Cardiac septum (tissue), 1 donor: ENCODE results near the gene CHRNE. TPM values are rescaled to one million over a fixed set of nuclear protein-coding genes. Genes with fewer than 3 reads are reported as not detected.
"Not testable (repeated sequence)": the region's sequence is repeated elsewhere in the genome, so short reads cannot be mapped to it uniquely, and the experiment has no call there.

Source experiments
- DNase-seq: peaks from one replicate; pipeline ENCODE4 v3.0.0-alpha.2; 2020; ENCODE audit warnings: low spot score
- intact Hi-C: fragments of 100-400 bp; cut with DNase I; formaldehyde crosslinking; loops from one replicate; pipeline ENCODE4 v1.14.0; 2022
- total RNA-seq: library from RNA; stranded (reverse); fragmentation: NEBNext Ultra II Directional; extraction: Animal tissue kit (Norgen Biotek cat#: 25700); gene quantifications from one replicate; pipeline ENCODE4 v1.2.1, GENCODE V29; 2021
- donor health status: DM: no; HTN: no; CAD: no.

The CHRNE gene
- total RNA-seq, 1 donor from 2014 or later: 5.5 TPM

GRCh38 chr17:4862720-4863119 is 40.2 kb downstream of the CHRNE start:
- DNase-seq: no peak
- intact Hi-C loops: no loop called here

GRCh38 chr17:4861052-4861451 is 41.8 kb downstream of the CHRNE start:
- DNase-seq: no peak
- intact Hi-C loops: no loop called here

DNA sequence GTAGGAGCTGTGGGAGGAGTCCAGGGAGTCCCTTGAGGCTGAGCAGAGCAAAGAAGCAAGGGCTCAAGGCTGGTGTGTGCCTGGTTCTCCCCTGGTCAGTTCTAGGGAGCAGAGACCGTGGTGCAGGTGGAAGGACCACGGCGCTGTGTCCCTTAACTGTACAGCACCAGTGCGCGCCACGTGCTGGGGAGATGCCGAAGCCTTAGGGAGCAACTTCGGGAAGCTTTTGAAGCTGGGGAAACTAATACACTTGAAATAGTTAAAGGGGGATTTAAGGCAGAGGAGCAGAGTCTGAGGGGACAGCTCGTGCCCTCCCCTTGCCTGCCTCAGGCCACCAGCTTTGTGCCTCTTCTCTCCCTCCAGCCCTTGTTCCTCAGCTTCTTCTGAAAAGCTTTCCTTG is 42.2 kb downstream of the CHRNE start:
- intact Hi-C loops: no loop called here
- no peak for DNase-seq

- intact Hi-C loops: loop anchor here (2.0 kb wide), 1 partner anchor 69 kb away; no protein-coding TSS in a partner anchor
- DNase-seq: no peak
Observed at GRCh38 chr17:4859816-4860625, 42.9 kb downstream of the CHRNE start.

GRCh38 chr17:4858882-4859260 is 44.0 kb downstream of the CHRNE start:
- intact Hi-C loops: loop anchor here (2.0 kb wide), 1 partner anchor 68 kb away; no protein-coding TSS in a partner anchor
- DNase-seq: peak; percentile 82

DNA sequence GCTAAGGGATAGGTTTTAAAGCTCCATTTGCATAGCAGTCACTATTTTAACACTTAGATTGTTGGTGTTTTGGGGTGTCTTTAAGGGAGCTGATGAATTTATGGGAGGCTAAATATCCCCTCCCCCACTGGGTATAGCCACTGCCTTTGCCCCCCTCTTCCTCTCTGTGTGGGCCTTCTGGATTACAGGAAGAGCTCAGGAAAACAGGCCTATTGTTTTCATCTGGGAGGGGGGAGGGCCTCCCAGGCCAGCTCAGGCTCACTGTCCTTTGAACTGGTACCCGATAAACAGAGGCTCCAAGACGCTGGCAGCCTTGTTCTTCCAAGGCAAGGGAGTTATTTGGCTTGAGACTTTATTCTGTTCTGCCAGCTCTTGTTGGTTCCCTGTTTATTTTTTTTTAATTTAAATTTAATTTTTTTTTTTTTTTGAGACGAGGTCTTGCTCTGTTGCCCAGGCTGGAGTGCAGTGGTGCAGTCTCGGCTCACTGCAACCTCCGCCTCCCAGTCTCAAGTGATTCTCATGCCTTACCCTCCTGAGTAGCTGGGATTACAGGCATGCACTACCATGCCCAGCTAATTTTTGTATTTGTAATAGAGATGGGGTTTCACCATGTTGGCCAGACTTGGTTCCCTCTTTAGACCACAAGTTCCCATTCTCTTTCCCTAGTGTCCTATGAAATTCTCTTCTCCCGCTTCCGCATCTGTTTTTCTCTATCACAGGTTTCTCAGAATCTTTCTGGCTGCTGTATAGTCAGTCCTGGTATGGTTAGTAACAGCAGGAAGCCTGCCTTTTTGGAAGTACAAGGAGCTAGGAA is 44.6 kb downstream of the CHRNE start:
- no peak for DNase-seq
- intact Hi-C loops: loop anchor here (2.0 kb wide), 1 partner anchor 67 kb away; no protein-coding TSS in a partner anchor

GRCh38 chr17:4857347-4857746 is 45.6 kb downstream of the CHRNE start:
- DNase-seq, intact Hi-C loops: not testable (repeated sequence)

- intact Hi-C loops: no loop called here
- DNase-seq: no peak
Observed at GRCh38 chr17:4856937-4857314, 46.0 kb downstream of the CHRNE start.

- intact Hi-C loops: no loop called here
- DNase-seq: no peak
Observed at GRCh38 chr17:4856271-4856936, 46.5 kb downstream of the CHRNE start.

DNA sequence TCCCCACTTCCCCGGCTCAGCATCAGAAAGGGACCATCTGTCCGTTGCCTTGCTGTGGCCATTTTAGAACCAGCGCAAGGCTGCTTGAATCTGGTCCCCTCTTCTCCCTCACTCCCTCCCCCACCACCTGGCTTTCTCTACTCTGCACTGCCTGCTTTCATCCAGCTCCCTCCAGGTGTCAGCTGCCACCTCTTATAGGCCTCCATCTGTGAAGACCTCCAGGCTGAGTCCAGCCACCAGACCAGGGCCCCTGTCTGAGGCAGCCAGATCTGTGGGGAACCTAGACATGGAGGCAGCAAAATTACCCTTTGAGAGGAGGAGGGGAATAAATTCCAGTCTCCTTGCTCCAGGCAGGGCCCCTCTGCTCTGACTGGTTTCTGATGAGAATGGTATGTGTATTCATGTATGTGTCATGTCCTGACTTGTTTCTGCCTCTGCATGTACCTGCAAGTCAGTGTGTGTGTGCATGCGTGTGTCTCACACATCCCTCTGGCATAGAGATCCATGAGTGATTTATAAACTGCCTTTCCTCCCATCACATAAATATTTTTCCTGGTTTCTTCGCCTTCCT is 48.7 kb downstream of the CHRNE start:
- intact Hi-C loops: no loop called here
- DNase-seq: no peak

DNA sequence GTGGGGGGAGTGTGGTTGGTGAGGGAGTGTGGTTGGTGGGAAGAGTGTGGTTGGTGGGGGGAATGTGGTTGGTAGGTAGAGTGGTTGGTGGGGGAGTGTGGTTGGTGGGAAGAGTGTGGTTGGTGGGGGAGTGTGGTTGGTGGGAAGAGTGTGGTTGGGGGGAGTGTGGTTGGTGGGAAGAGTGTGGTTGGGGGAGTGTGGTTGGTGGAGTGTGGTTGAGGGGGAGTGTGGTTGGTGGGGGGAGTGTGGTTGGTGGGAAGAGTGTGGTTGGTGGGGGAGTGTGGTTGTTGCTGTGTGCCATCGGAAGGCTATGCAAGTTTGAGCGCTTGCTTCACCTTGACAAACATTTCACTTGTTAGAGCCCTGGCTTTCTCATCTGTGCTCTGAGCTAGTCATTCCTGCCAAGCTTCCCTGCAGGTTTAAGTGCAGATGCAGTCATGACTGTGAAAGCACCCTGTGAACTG is 49.7 kb downstream of the CHRNE start:
- no peak for DNase-seq
- intact Hi-C loops: no loop called here

GRCh38 chr17:4852567-4853207 is 50.2 kb downstream of the CHRNE start:
- intact Hi-C loops: no loop called here

GRCh38 chr17:4851084-4851483 is 51.8 kb downstream of the CHRNE start:
- DNase-seq: no peak
- intact Hi-C loops: no loop called here

More at GRCh38 chr17:4852567-4853207, 50.2 kb downstream of the CHRNE start:
- DNase-seq: no peak

DNA sequence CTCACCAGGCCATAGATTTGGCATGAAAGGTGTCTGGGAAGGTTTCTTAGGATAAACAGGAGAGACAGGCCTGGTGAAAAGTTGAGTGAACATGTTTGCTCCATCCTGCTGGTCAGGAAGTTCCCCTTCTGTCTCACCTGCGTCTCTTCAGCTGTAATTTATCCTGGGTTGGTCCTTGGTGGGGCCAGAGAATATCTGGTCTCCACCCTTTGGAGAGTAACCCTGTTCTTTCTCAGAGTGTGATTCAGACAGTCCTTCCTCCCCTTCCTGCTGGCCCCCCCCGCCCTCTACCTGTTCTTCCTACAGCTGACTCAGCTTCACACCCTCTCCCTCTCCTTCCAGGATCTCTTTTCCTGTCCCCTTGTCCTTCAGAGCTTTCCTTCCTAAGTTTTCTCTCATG is 52.7 kb downstream of the CHRNE start:
- intact Hi-C loops: no loop called here
- DNase-seq: no peak

- intact Hi-C loops: no loop called here
Observed at GRCh38 chr17:4849011-4849536, 53.8 kb downstream of the CHRNE start.

More at GRCh38 chr17:4849011-4849536, 53.8 kb downstream of the CHRNE start:
- no peak for DNase-seq
